ENCODE results near the gene MTFP1.

DNA sequence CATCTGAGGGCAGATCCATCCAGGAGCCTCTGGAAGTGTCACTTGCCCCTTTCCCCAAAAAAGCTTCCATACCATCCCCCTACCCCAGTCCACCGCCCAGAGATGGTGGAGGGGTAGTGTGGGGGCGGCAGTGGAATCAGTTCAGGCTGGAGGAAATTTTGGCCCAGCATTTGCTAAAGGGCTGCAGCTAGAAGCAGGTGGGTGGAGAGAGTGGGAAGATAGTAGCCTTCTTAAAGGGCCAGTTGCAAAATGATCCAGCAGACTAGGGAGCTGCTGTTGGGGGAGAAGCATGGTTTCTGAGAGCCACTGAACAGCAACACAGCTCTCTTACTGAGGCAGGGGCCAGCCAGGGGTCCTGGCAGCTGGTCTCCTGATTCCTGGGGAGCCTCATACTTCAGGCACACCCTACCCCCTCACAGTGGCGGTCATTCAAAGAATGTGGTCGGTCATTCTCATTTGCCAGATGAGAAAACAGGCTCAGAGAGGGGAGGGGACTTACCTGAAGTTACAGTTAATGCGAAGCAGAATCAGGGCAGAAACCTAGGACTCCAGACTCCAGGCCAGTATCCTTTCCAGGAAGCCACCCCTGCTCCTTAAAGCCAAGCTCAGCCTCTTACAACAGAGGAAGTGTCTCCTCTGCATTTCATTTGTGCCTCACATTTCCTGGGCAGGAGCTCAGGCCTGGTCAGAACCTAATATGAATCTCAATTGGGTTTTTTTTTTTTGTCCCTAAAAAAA lies 23.4 kb upstream of the MTFP1 start:
- TF ChIP-seq, protein P1, sequence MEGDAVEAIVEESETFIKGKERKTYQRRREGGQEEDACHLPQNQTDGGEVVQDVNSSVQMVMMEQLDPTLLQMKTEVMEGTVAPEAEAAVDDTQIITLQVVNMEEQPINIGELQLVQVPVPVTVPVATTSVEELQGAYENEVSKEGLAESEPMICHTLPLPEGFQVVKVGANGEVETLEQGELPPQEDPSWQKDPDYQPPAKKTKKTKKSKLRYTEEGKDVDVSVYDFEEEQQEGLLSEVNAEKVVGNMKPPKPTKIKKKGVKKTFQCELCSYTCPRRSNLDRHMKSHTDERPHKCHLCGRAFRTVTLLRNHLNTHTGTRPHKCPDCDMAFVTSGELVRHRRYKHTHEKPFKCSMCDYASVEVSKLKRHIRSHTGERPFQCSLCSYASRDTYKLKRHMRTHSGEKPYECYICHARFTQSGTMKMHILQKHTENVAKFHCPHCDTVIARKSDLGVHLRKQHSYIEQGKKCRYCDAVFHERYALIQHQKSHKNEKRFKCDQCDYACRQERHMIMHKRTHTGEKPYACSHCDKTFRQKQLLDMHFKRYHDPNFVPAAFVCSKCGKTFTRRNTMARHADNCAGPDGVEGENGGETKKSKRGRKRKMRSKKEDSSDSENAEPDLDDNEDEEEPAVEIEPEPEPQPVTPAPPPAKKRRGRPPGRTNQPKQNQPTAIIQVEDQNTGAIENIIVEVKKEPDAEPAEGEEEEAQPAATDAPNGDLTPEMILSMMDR (IDR thresholded peaks at IDR 0.05), result no peak
- TF ChIP-seq POLR2A (IDR thresholded peaks at IDR 0.05) (no peak), EP300 (IDR thresholded peaks at IDR 0.05) (no peak)

All from suprapubic skin (tissue), 3 donors.